GM19467 (cell line): ENCODE data around the gene SKI.
"Not testable (repeated sequence)": the region's sequence is repeated elsewhere in the genome, so short reads cannot be mapped to it uniquely, and the experiment has no call there.

ENCODE experiments used
- ATAC-seq: cut with Tn5 transposase; IDR thresholded peaks from one replicate; pipeline ENCODE4 v1.9.1; 2021; ENCODE audit warnings: mild to moderate bottlenecking, moderate library complexity; ENCODE audit not compliant: unreplicated experiment

SKI gene

GRCh38 chr1:2258996-2259395 is 30.9 kb downstream of the SKI start:
- ATAC-seq: no peak

DNA sequence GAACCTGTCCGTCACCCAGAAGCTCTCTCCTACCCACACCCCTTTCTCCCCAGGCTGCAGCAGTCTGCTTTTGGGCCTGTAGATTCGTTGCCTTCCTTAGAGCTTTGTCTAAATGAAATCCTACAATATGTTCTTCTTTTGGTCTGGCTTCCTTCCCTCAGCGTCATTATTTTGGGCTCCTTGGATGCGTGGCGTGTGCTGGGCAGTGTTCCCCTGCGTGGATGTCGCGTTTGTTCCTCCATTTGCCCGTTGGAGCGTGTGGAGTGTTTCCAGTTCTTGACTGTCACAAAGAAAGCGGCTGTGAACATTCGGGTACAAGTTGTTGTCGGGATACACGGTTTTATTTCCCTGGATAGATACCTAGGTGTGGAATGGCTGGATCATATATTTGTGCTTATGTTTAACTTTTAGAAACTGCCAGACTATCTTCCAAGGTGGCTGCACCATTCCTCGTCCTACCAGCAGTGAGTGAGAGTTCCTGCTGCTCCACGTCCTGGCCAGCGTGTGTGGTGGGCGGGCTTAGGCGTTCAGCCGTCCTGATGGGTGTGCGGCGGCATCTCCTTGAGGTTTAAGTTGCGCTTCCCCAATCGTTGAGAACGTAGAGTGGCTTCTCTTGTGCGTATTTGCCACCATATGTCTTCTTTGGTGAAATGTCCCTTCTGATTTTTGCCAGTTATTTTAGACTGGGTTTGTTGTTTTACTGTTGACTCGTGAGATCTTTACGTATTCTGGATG is 31.7 kb downstream of the SKI start:
- ATAC-seq: no peak

DNA sequence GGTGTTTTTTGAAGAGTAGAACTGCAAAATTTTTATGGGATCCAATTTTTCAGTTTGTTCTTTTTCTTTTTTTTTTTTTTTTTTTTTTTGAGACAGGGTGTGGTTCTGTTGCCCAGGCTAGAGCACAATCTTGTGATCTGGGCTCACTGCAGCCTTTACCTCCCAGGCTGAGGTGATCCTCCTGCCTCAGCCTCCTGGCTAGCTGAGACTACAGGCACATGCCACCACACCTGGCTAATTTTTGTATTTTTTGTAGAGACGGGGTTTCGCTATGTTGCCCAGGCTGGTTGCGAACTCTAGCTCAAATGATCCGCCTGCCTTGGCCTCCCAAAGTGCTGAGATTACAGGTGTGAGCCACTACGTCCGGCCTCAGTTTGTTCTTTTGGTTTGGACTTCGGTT is 32.4 kb downstream of the SKI start:
- not testable (repeated sequence) for ATAC-seq

- no peak for ATAC-seq
Measured at GRCh38 chr1:2260917-2261316, 32.8 kb downstream of the SKI start.

DNA sequence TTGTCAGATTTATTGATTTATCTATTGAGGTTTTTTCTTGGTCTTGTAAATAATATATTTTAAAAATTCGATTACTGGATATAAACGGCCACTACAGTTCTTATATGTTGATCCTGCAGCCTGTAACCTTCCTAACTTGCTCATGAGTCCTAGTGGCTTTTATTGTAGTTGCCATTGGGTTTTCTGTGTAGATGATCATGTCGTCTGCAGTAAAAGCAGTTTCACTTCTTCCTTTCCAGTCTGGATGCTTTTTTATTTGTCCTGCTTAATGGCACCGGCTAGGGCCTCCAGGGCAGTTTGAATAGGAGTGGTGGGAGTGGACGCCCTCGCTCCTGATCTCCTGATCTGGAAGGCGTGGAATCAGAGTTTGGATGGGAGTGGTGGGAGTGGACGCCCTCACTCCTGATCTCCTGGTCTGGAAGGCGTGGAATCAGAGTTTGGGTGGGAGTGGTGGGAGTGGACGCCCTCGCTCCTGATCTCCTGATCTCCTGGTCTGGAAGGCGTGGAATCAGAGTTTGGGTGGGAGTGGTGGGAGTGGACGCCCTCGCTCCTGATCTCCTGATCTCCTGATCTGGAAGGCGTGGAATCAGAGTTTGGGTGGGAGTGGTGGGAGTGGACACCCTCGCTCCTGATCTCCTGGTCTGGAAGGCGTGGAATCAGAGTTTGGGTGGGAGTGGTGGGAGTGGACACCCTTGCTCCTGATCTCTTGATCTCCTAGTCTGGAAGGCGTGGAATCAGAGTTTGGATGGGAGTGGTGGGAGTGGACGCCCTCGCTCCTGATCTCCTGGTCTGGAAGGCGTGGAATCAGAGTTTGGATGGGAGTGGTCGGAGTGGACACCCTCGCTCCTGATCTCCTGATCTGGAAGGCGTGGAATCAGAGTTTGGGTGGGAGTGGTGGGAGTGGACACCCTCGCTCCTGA is 33.6 kb downstream of the SKI start:
- not testable (repeated sequence) for ATAC-seq

DNA sequence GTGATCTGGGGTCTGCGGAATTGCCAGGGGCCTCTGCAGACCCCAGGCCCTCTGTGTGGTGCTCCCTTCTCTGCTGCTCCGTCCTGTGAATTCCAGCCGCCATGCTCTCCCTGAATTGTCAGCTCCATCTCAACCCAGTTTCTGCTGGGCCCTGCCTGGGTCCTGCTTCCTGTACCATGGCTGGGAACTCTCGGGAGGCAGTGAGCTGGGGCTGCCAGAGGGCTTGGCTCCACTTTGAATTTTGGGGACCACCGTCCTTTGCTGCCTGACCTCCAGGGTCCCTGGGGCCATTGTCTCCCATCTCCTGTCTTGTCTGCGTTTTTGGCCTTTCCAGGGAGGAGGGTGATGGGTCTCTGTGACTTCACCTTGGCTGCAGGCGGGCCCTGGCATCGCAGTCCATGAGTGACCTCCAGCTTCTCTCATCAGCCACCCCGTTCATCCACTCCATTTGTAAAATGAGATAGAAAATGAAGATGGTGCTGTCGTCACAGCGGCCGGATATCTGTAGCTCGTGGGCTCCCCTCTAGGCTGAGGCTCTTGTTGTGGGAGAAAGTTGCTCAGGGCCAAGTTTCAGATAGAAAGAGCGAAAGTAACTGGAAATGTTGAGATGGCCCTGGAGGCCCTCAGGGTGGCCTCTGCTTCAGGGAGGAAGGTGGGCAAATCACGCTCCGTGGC is 38.3 kb downstream of the SKI start:
- no peak for ATAC-seq

- ATAC-seq: no peak
Measured at GRCh38 chr1:2267051-2267830, 39.1 kb downstream of the SKI start.

GRCh38 chr1:2267862-2268261 is 39.7 kb downstream of the SKI start:
- ATAC-seq: no peak

DNA sequence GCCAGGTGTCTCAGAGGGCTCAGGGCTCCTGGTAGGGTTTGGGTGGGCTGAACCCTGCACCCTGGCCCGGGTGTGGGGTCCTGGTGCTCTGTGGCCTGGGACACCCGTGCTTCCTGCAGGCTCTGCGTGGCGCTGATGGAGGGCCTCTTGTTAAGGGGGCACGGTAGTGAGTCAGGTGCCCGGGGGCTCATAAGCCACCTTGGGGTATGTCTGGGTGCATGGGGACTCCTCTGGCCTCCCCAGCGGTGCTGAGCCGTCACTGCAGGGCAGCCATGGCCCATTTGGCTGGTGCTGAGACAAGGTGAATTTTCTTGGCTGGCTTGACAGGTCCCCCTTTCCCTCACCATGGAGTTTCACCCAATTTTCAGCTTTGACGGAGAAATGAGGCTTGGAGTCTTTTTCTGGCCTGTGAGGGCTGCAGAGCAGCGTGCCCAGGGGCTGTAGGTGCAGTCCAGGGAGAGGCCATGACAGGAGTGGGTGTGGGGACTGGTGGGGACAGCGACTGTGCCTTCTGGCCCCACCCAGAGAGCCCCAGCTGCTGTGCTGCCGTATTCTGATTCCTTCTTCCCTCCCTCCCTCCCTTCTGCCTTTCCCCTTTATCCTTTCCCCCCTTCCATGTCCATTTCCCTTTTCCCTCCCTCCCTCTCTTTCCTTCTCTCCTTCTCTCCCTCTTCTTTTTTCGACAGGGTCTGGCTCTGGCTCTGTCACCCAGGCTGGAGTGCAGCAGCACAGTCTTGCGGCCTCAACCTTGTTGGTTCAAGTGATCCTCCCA is 40.4 kb downstream of the SKI start:
- ATAC-seq: no peak

- ATAC-seq: no peak
Measured at GRCh38 chr1:2269193-2269921, 41.2 kb downstream of the SKI start.

DNA sequence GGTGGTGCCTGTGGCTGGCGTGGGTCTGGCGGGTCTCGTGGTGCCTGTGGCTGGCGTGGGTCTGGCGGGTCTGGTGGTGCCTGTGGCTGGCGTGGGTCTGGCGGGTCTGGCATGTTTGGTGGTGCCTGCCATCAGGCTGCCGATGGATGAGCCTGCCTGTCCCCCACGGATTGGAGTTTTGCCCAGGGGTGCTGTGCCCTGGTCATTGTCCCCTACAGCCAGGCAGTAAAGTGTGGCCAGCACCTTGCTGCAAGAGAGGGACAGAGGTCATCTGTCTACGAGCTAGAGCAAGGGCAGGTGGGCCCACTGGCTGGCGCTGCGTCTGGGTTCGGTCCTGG is 41.8 kb downstream of the SKI start:
- ATAC-seq: no peak

- no peak for ATAC-seq
Measured at GRCh38 chr1:2270260-2271100, 42.4 kb downstream of the SKI start.

DNA sequence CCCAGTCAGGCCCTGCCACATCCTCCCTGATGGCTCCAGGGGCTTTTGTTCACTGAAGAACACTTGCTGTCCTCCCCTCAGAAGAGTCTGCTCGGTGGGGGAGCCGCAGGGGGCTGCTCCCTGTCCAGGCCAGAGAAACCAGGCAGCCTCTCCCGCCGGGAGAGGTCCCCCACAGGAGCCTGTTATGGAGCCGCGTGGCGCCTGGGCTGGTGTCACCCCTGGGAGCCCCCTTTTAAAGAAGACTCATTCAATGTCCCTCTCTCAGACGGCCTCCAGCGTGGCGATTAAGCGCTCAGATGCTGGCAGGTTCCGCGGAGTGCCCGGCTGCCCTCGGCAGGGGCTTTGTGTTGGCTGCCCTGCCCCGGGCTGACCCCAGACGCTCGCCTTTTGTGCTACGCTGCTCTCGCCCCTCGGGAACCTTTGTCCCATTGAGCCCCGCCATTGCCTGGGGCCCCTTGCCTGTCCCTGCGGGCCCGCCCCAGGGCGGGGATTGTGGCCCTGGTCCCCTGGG is 43.1 kb downstream of the SKI start:
- ATAC-seq: no peak

DNA sequence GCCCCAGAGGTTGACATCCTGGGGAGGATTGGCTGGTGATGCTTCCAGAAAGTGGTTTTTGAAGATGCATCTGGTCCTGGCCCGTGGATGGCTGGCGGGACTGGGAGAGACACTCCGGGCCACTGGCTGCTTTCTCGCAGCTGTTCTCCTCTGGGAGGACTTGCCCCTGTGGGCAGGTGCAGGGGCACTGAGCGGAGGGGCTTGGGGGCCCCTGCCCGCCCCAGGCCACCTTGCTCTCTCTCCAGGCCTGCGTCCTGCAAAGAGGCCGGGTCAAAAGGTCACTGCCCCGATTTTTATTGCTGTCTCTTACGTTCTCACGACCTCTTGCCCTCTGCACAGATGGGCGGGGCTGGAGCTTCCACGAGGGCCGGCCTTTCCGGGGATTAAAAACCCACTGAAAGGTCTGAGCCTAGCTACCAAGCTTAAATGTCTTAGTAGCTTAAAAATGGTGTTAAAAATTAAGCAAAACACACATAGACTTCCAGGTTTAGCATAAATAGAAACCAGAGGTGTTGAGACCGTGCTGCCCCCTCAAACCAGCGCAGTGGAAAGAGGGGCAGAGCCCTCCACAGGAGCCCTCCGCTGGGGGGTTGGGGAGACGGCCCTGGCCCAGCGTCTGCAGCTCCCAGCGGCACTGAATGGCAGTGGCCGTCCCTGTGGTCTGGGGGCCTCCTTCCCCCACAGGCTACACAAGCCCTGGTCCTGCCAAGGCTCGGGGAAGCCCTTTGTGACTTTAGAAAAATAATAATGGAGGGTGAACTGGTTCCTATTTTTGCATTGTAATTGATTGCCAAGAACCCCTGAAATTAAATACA is 43.9 kb downstream of the SKI start:
- ATAC-seq: no peak

DNA sequence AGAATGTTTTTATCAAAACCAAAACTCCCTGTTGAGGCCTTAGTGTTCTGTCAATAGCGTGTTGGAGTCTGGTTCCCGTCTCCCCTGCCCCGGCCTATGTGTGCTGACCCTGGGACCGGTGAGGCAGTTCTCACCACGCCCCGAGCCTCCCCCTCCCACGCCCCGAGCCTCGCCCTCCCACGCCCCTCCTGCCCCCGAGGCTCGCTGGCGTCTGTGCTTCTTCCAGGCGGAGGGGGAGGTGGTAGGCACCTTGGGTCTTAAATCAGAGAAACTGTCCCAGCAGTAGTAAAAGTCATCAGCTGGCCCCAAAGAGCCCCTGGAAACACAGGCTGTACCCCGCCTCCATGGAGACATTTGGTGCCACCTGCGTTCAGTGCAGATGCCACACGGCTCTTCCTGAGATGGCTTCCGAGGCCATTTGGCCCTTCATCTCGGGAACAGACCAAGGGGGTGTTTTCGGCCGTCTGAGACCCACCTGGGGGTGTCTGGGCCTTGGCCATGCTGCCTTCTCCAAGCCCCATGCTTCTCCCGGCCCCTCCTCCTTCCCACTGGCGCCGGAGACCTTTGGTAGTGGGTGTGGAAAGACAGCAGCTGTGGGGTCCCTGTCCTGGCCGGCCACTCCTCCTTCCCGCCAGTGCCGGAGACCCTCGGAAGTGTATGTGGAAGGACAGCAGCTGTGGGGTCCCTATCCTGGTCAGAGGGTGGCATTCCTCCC is 44.7 kb downstream of the SKI start:
- no peak for ATAC-seq

DNA sequence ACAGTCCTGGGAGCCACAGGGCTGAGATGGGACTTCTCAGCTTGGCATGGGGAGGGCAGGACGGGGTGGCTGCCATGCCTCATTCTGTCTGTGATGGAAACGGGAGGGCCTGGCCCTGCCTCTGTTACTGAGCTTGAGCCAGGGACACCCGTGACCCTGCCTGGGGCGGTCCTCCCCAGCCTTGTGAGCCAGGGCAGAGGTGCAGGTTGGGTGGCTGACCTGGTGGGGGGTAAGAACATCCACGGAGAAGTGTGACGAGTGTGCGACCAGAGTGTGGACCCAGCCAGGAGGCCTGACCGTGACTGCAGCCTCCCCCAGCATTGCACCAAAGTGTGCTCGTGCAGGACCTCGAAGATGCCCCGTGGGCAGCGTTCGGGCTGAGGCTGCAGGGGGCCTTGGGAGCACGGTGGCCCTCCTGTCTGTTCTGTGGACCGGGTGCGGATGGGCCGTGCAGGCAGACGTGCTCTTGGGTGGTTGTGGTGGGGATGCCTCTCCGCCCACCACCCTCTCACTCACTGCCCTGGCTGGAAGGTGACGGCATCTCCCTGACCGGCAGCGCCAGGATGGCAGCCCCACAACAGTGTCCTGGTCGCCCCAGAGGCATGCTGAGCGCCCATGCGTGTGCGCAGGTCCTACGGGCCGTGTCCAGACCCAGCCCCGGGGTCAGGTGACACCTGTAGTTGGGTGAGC is 45.4 kb downstream of the SKI start:
- no peak for ATAC-seq
